NT2/D1 (cell line): ENCODE data around the gene ACSL1.

Experiments used
- SUZ12 ChIP-seq: IDR thresholded peaks from 2 replicates; pipeline ENCODE4 v1.6.1; 2011; ENCODE audit not compliant: insufficient read length, insufficient read depth; ENCODE audit errors: extremely low read depth
- YY1 ChIP-seq: IDR thresholded peaks from 2 replicates; pipeline ENCODE4 v1.6.1; 2011; ENCODE audit not compliant: insufficient read length, insufficient read depth
- ZNF274 ChIP-seq: IDR thresholded peaks from 2 replicates; pipeline ENCODE4 v1.6.1; 2011; ENCODE audit warnings: mild to moderate bottlenecking, low read depth, low read length

DNA sequence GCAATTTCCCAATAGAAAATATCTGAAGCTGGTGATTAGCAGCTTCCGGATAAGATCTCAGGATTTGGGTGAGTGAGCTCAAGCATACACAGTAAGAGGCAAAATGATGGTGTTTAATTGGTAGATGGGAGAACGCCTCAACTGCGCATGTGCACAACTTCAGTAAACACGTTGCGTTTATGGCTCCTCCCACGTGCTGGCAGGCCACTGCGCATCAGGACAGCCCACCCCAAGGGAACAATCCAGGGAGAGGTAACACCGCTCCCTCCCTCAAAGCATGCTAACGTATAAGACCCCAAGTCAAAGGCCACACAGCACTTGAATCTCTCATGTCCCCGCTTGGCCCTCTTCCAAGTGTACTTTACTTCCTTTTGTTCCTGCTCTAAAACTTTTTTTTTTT lies 81.5 kb downstream of the ACSL1 start:
- TF ChIP-seq SUZ12 (no peak), ZNF274 (no peak), YY1 (no peak)
